Islet precursor cell (in vitro differentiated cells): ENCODE measurements around the gene KIAA1217.

ENCODE experiments used
- DNase-seq: peaks from one replicate; pipeline ENCODE4 v3.0.0-alpha.2; 2018

Gene KIAA1217

DNA sequence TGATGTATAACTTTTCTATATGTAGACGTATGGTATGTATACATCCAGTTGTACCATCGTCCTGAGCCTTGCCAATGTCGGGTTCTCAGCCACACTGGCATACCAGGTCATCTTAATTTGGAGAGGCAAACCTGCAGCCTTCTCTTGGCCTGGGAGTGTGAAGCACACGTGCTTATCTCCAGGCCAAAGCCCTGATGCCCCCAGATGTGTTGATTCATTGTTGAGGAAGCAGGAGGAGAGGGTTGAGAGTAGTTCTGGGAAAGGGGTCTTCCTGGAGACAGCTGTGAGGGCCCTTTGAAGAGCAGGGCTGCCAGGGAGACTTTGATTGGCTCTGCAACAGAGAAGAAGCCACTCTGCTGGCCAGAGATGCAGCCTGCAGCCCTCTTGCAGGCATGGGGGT is 359.1 kb downstream of the KIAA1217 start:
- no peak for DNase-seq

GRCh38 chr10:24569330-24569796 is 360.4 kb downstream of the KIAA1217 start:
- DNase-seq = no peak

- DNase-seq = no peak
Observed at GRCh38 chr10:24569828-24570657, 361.1 kb downstream of the KIAA1217 start.

- DNase-seq = no peak
Observed at GRCh38 chr10:24570658-24571426, 361.9 kb downstream of the KIAA1217 start.

DNA sequence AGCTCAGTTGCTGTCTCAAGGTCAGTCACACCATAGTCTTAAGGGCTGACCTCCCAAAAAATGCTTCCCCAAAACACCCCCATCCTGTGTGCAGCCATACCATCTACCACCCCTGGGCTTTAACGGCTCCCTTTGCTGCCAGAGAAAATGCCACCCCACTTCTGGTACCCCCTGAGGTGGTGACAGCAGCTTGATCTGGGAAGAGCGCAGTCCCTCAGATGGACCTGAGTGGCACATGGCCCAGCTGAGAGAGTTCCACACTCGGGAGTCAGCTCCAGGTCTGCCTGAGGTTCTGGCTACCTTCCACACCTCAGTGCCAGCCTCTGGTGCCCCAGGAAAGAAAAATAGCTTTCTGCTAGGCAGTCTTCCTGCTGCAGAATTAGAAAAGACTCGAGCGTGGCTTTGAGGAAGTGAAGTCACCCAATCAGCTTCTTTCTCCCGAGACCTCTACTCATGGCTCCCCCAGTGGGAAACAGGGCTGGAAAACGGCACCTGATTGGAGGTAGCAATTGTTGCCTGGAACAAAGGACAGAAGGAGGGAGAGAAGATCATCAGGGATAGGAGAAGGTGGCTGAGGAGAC is 363.0 kb downstream of the KIAA1217 start:
- DNase-seq = no peak

GRCh38 chr10:24574161-24574560 is 365.2 kb downstream of the KIAA1217 start:
- DNase-seq = no peak

GRCh38 chr10:24574578-24575155 is 365.7 kb downstream of the KIAA1217 start:
- no peak for DNase-seq

GRCh38 chr10:24575481-24576002 is 366.6 kb downstream of the KIAA1217 start:
- DNase-seq = no peak

- no peak for DNase-seq
Observed at GRCh38 chr10:24579448-24579847, 370.5 kb downstream of the KIAA1217 start.

- DNase-seq = no peak
Observed at GRCh38 chr10:24579906-24580305, 371.0 kb downstream of the KIAA1217 start.

DNA sequence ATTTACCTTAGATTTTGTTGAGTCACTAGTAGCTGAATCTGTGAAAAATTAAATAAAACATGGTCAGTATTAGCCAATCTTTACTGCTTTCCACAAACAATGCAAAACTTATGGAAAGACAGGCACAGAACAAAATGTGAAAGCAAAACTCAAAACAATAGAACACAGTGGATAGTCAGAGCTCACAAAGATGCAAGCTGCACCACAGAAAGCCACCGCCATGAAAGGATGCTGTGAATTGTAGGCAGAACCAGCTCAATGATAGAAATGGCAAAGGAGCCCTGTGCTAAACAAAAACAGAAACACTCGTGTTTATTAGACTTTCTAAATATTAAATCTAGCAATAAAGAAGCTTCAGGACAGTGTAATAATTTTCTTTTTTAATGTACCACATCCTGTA is 380.3 kb downstream of the KIAA1217 start:
- no peak for DNase-seq

DNA sequence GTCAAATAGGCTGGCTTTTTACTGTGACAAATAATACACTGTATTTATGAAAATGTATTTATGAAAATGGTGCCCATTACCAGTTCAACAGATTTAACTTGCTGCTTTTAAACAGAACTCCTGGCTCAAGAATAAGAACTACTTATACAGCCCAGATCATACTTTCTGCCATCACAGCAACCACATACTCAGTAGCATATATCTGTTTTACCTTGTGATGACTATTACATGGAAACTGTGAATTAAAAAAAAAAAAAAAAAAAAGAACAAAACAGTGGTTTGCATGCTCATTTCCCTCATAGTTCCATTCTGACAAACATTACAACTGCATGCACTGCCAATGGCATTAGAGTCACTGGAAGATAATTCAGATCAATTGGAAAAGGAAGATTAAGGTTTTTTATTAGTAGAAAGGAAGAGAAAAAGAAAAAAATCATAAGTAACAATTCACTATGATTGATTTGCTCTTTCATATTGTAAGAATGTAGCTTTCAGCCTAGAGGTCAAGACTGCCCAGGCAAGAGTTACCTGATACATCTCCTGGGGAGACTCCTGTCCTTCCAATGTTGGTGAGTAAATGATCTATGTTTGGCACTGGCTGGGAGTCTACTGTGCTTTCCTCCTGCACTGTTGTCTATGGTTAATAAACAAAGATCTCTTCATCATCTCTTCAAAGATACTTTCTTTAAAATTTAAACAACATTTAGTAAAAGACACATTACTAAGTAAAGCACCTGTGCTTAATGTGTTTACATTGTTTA is 381.9 kb downstream of the KIAA1217 start:
- no peak for DNase-seq

DNA sequence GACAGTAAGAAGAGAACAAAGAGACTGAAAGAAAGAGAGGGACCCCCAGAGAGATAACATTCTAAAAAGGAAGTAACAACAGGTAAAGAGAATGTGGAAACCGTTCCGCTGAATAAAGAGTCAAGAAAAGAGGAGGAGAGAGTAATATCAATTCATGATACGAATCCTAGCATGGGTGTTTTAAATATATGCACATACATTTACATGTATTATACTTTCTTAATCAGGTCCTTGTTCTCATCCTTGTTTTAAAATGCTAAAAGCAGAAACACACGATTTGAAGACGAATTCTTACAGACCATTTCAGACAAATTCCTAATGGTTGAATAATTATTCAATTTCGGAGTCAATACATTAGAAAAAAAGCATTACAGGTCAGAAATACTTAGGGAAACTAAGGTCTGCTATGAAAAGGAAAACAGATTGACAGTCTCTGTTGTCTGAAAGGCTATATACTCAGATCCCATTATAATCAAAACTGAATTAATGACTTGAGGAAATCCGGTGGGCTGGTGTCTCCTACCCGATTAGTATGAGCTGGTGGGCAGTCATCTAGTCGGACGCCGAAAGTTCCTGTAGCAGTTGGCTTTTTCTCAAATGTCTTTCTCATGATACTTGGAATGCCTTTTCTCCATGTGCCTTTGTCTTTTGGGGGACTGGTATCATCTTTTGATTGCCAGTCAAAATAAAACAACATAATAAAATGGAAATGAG is 387.4 kb downstream of the KIAA1217 start:
- DNase-seq = no peak

- DNase-seq = no peak
Observed at GRCh38 chr10:24597426-24597825, 388.5 kb downstream of the KIAA1217 start.
